ENCODE measurements around the gene MAPK8IP2.

Gene MAPK8IP2

DNA sequence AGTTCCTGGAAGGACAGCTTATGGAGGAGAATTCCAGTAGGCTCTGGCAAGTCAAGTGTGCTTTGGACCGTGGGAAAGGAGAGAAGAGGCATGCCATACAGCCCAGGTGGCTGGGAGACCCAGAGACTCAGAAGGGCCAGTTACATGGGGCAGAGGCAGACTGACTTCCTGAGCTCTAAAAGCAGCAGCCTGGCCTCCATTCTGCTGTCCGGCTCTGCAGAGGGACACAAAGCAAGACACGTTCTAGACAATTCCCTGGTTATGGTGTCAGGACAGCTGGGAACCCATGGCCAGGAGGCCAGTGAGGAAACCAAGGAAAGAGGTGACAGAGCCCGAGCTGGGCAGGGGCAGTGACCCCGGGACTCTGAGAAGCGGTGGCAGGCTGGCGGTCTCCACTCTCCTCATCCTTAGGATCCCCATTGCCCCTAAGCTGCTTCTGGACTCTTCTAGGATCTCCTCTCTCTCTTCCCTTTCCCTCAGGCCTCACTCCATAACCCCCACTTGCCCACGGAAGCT is 25.1 kb upstream of the MAPK8IP2 start:
- in situ Hi-C loops (cut with MboI; ENCODE audit: low sequenced_read_pairs): no loop called here

DNA sequence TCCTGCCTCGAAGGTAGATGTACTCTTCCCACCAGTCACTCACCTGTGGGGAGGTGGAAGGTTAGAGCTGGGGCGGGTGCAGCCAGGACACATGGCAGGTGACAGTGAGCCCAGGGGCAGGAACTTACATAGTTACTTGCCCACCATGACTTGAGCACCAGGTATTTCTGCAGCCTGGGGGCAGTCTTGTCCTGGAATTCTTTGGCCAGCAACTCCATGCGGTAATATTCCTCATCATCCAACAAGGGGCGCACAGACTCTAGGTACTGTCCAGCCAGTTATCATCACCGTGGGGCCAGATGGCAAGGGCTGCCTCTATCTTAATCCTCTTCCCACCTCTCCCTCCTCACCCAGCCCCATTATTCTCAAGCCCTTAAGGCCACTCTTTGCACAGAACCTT is 24.5 kb upstream of the MAPK8IP2 start:
- in situ Hi-C loops (cut with MboI; ENCODE audit: low sequenced_read_pairs): no loop called here

DNA sequence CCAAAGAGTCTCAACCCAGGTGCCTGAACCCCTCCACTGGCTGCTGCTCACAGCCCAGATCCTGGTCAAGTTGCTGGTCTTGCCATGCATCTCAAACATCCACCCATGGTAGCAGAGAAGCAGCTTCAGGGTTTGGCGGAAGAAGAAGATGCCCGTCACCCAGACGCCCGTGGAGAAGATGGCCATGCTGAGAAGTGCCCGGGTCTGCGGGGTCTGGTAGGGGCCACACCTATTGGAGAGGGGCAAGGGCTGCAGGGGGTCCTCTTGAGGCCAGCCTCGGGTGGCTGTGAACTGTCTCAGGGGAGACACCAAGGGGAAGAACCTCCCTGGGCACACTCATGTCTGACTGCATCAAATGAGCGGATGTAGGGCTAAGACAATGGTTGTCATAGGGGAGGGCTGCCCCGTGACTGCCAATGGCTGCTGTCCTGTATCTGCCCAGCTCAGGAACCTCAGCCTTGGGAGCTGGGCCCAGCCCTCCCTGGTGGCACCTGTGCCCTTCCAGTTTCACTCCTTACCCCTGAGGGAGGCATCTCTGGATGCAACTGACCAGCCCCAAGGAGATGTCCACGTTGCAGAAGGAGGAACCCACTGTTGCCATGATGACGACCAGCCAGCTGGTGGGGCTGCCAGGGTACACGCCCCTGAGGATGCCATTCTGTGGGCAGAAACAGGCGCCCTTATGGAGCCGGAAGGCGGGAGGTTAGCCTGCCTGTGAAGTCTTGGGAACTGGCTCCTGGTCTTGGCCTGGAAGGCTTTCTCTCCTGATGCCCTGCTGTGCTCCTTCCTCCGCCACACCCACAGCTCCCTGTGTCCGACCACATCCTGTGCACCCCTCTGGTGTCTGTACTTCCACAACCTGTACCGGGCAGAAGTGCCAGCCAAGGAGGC is 23.5 kb upstream of the MAPK8IP2 start:
- in situ Hi-C loops (cut with MboI; ENCODE audit: low sequenced_read_pairs): no loop called here

DNA sequence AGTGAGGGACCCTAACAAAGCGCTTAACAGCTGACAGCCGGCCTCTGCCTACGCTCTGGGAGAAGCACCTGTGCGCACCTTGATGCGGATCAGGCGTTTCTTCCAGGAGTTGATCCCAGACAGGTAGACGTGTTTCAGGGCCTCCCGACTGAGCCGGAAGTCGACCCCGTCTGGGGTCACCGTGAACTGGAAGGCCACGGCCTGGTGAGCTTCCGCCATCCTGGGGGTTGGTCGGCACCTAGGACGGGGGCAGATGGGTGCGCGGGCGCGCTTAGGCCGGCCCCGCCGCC is 23.0 kb upstream of the MAPK8IP2 start:
- in situ Hi-C loops (cut with MboI; ENCODE audit: low sequenced_read_pairs): no loop called here

DNA sequence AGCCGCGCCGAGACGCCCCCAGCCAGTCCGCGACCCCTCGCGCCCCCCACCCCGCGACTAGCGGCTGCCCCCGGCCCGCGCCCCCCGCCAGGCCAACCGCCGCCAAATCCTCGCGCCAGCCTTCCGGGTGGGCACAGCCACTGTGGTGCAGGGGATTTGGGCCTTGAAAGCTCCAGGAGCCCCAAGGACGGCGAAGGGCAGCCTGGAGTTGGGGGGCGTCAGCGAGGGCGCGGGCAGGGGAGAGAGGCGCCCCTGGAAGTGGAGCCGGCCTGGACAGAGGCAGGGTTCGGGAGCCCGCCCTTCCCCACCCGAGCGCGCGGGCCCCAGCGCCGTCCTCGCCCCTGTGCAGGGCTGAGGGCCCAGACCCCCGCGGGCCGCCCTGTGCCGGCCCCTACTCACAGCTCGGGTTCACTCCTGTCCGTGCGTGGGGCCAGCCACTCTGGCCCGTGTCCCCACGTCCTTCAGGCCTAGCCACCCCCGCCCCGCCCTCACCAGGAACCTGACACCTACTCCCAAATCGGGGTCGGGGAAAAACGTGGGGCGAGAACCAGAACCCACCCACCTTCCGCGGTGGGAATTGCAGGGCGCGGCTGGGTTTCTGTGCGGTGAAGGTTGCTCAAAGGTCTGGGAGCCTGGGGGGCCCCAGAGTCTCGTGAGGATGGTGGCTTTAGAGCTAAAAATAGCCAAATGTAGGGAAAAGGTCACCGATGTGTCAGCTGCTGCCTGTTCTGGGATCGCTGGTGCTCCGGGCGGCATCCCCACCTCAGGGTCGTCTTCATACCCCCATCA is 22.4 kb upstream of the MAPK8IP2 start, which contains the start of gene CPT1B:
CPT1B (minus strand) TSS at position 441 of the 789 bp plus-strand sequence. CDS start 512 bp downstream, outside the sequence.
- in situ Hi-C loops (cut with MboI; ENCODE audit: low sequenced_read_pairs): no loop called here

DNA sequence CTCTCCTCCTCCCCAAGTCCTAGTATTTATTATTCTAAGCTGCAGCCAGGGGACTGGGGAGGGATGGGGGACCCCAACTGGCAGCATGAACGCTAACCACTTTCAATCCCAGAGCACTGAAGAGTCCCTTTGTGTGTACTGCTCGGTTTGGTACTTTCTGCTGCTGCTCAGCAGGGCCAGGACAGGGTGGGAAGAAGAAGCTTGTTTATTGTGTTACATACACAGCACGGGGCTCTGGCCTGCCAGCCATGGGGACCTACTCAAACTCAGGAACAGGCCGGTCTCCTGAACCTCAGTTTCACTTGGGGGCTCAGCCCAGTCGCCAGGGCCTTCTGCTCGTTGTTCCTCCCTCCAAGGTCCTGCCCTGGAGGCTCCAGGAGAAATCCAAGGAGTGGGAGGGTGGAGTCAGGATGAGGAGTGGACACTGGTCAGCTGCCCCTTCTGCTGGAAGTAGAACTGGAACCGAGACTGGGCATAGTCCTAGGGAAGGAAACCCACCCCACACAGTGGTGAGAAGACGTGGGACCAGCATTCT is 21.8 kb upstream of the MAPK8IP2 start:
- in situ Hi-C loops (cut with MboI; ENCODE audit: low sequenced_read_pairs): no loop called here

DNA sequence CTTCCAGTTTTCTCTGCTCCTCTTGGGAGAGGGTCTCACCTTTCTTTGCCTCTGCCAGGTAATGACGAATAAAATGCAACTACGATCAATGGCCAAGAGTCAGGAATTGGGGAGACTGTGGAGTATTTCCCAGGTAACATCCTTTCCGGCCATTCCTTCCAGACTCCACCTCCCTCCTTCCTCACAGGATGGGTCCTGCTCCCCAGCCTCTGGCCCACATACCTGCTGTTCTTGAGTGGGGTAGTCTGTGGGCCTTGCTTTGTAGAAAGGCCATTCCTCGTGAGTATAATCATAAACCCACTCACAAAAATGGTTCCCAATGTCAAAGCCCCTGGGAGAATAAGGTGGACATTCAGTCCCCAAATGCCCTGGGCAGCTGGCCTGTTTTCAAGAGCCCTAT is 20.8 kb upstream of the MAPK8IP2 start:
- in situ Hi-C loops (cut with MboI; ENCODE audit: low sequenced_read_pairs): no loop called here

DNA sequence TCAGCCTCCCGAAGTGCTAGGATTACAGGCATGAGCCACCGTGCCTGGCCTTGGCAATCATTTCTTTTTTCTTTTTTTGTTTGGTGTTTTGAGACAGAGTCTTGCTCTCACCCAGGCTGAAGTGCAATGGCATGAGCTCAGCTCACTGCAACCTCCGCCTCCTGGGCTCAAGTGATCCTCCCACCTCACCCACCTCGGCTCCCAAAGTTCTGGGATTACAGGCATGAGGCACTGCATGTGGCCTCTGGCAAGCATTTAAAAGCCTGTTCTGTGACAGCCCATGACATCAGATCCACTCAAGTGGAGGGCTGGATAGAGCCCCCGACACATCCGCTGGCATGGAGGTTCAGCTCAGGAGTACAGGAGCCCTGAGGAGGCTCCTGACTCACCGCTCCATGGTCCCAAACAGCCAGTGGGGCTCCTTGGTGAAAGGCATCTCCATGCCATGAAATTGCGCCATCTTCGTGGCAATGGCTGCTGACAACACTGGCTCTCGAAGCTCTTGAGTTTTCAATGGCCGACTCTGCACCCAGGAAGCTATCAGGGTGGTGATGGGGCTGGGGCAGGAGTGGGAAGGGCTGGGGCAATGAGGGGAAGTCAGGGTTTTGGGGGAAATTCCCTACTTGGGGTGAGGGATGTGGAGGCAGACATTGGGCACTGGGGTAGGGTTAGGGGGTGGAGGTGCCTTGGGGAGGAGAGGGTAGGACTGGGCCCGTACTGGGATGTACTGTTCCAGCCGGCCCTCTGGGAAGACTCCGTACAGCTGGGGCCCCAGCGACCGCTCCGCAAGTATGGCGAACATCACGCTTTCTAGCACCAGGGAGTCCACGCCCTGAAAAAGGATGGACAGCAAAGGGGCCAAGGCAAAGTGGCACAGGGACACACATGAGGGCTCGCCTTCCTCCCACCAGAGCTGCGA is 19.3 kb upstream of the MAPK8IP2 start:
- in situ Hi-C loops (cut with MboI; ENCODE audit: low sequenced_read_pairs): no loop called here

DNA sequence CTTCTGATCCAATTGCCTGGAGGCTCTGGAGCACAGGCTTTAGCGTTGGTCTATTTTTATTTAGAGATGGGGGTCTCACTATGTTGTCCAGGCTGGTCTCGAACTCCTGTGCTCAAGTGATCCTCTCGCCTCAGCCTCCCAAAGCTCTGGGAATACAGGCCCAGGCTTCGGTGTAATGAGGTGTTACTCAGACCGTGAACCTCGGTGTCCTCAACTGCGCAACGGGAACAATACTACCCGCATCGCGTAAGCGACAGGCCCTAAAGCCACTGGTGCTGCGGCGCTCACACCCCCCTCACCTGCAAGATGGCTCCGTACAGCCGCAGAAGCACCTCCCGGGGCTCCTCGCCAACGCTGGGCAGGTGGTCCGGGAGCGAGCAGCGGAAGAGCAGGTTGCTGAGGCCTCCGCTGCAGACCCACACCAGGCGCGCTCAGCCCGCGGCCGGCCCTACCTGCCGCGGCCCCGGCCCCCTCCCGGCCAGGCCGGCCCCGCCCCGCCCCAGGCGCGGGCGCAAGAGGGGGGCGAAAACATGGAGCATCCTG is 18.6 kb upstream of the MAPK8IP2 start:
- in situ Hi-C loops (cut with MboI; ENCODE audit: low sequenced_read_pairs): no loop called here

DNA sequence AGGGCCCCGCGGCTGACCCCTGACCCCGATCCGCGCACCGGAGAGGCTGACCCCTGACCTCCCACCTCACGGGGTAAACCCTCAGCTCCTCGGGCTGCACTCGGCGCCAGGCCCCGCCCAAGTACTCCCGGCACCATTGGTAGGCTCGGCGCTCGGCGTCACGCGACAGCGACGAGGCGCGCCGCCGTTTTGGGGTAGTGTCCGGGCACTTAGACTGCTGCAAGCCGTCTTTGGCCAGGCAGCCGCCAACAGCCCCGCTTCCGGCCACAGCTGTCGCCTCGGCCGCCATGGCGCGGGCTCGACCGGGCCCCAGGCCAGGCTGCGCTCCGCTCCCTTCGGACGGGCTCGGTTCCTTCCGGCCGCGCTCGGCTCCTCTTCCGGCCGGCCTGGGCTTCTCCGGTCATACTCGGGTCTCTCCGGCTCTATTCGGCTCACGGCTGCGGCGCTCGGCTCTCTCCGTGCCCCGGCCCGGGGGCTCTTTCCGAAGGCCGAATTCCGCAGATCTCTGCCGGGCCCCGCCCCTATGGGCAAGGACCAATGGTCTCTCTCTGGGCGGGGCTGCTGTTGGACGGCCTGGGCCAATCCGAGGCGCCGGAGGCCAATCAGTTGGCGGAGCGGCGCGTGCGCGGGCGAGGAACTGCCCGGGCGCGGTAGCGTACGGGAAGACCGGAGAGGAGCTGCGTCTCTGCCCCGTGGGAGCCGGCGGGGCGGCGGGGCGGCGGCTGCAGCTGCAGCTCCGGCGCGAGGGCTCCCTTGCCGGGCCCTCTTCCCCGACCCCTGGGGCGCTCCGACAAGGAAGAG is 17.9 kb upstream of the MAPK8IP2 start, which contains the start of gene CHKB:
CHKB (minus strand) TSS at position 357 of the 801 bp plus-strand sequence; CDS start at position 289, 68 bp downstream.
- in situ Hi-C loops (cut with MboI; ENCODE audit: low sequenced_read_pairs): no loop called here

DNA sequence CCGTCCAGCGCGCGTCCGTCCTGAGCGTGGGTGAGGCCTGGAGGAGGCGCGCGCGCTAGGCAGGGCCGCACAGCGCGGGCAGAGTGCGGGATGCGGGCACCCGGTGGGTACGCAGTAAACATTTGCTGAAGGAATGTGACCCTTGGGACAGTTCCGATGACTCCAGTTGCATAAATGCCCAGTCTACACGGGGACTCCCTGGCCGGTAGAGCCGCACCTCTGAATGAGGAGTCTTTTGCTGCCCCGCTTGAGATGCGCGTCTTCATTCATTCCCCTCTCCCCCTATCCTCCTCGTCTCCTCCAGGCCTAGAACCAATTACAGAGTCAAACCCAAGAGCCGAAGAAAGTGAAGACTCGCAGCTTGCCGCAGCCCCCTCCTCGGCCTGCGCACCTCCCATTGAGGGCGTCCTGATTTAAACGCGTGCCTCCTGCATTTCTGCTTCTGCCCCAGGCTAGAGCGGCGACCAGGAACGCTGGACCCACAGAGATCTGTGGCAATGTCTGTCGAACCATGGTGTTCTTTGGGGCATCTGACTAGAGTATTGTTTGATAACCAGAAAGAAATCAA is 17.2 kb upstream of the MAPK8IP2 start:
- in situ Hi-C loops (cut with MboI; ENCODE audit: low sequenced_read_pairs): no loop called here

DNA sequence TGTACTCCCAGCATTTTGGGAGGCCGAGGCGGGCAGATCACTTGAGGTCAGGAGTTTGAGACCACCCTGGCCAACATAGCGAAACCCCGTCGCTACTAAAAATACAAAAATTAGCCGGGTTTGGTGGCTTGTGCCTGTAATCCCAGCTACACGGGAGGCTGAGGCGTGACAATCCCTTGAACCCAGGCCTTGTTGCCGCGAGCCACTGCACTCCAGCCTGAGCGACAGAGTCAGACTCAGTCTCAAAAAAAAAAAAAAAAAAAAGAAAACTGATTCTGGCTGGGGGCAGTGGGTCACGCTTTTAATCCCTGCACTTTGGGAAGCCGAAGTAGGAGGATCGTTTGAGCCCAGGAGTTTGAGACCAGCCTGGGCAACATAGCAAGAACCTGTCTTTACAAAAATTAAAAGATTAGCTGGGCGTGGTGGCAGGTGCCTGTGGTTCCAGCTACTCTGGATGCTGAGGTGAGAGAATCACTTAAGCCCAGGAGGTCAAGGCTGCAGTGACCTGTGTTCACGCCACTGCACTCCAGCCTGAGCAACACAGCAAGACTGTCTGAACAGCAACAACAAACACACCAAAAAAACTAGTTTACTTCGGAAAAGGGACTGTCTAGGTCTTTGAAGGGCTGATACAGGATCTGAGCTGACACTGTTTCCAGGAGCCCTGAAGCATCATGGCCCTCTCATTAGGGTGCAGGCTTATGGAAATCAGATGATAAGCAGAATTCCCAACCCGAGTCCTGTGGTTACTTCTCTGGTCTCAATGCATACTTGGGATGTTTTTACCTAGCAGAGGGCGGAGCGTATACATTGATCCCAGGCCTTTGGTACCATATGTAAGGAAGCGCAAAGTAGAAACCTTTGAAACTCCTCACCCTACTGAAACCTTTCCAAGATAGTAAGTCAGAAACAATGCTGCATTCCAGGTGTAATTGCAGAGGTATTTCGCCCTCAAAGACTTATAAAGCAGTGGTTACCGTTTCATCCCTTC is 16.2 kb upstream of the MAPK8IP2 start:
- in situ Hi-C loops (cut with MboI; ENCODE audit: low sequenced_read_pairs): no loop called here

DNA sequence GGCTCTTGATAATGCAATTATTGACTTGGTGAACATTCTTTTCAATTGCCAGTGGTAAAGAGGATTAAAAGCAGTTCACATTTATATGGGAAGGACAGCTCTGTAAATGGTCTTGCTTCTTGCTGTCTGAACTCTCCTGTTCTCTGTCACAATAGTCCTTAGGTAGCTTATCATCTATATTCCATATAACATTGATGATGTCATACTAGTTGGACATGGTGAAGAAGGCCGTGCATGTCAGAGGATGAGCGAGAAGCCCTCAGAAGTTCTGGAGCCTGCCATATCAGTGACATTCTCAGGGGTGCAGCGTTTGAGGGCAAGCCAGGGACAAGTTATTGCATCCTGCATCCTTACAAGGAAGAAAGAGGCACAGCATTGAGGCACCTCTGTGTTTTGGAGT is 15.4 kb upstream of the MAPK8IP2 start:
- in situ Hi-C loops (cut with MboI; ENCODE audit: low sequenced_read_pairs): no loop called here

DNA sequence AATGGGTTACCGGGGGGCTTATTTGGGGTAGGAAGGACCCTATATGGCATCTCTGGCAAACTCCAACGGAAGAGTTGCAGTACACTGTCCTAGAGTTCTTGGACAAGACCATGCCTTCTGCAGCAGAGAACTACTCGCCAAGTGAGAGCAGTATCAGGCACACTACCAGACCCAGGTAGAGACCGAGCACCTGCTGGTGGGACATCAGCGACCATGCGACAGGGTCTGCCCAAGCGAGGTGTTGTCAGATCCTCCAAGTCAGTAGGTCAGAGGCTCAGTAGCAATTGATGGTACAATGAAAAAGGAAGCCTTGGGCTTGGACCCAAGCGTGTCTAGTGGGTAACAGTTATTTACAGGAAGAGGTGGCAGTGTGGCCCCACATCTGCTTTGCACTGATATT is 14.8 kb upstream of the MAPK8IP2 start:
- in situ Hi-C loops (cut with MboI; ENCODE audit: low sequenced_read_pairs): no loop called here

DNA sequence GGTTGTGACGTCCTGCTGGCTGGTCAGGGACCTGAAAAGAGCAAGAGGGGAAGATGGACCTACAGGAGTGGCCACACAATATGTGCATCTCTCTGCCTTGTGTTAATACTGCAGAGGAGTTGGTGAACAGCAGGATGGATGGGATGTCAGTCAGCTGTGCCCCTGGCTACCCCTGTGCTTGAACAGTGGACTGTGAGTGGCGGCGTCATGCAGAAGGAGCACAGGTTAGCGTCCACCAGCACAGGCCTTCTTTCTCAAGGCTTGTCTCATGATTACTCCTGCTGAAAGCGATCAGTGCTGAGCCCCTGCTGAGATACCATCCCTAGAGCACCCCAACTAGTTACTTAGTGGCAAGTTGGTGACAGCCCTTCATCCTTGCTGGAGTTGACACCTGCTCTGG is 14.2 kb upstream of the MAPK8IP2 start:
- in situ Hi-C loops (cut with MboI; ENCODE audit: low sequenced_read_pairs): no loop called here

DNA sequence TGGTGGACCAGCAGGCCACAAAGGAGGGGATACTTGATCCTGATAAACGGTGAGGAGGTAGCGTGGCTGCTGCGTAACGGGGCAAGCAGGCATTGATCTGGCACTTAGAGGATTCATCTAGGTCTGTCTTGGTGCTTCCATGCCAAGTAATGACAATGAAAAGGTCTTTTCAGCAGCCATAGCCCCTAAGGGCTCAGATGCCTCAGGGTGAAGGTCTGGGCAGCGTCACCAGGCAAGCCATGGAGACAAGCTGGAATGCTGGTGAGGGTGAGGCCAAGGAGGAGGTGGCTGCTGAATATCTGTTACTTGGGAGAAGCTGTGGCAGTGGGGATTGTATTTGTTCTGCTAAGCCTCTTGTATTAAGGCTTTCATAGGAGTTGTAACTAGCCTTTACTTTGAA is 13.2 kb upstream of the MAPK8IP2 start:
- in situ Hi-C loops (cut with MboI; ENCODE audit: low sequenced_read_pairs): no loop called here

DNA sequence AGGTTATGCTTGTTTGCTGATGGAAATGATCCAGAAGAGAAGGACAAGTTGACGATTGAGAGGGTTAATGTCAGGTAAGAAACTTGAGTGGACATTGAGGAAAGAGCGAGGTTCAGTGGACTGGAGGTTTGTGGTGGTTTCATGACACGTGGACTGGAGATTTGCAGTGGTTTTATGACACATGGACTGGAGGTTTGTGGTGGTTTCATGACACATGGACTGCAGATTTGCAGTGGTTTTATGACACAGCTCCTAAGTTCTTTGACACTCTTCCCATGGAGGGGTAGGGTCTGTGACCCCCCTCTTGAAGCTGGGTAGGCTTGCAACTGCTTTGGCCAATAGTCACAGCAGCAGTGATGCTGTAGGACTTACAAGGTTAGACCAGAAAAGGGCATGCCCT is 5.4 kb upstream of the MAPK8IP2 start:
- in situ Hi-C loops (cut with MboI; ENCODE audit: low sequenced_read_pairs): no loop called here

DNA sequence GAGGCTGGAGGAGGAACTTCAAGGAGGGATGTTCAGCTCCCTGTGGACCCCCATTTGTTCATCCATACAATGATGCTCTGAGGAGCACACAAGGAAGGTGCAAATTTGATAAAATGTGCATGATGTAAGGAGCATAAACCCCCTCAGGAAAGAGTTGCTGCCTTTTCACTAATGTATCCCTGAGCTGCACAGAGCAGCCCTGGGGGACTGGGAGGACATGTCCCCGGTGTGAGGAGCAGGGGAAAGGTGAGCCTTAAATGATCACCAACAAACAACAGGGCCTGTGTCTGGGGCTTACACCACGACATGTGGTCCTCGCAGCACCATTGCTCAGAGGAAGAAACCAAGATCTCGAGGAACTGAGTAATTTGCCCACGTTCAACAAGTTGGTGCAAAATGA is 3.5 kb upstream of the MAPK8IP2 start:
- in situ Hi-C loops (cut with MboI; ENCODE audit: low sequenced_read_pairs): no loop called here
